AG04449 (cell line): Measurements from ENCODE around the gene HS6ST3.

ENCODE experiments used
- CTCF ChIA-PET: fragments of 350-600 bp; formaldehyde crosslinking; extraction: SDS; loops from one replicate; lab custom pipeline; 2021; ENCODE audit warnings: antibody characterized with exemption; lab: Yijun Ruan, JAX
- POLR2A ChIA-PET: fragments of 400-600, 350-600 bp; formaldehyde crosslinking; extraction: SDS; loops from one replicate; lab custom pipeline; 2020; ENCODE audit warnings: antibody characterized with exemption, inconsistent platforms; lab: Yijun Ruan, JAX
- DNase-seq: peaks from one replicate; pipeline ENCODE4 v3.0.0-alpha.2; 2010; ENCODE audit warnings: low read depth, low spot score
- H3K4me3 ChIP-seq: 2 replicates; pipeline ENCODE4 v1.5.1; 2011; ENCODE audit warnings: low read depth, mild to moderate bottlenecking, control low read depth, low read length
- CTCF ChIP-seq: IDR thresholded peaks from one replicate; pipeline ENCODE4 v1.5.1; 2011; ENCODE audit warnings: mild to moderate bottlenecking, moderate library complexity, low read length, control low read depth, inconsistent platforms; ENCODE audit not compliant: insufficient read depth; ENCODE audit errors: missing control alignments

HS6ST3 gene

DNA sequence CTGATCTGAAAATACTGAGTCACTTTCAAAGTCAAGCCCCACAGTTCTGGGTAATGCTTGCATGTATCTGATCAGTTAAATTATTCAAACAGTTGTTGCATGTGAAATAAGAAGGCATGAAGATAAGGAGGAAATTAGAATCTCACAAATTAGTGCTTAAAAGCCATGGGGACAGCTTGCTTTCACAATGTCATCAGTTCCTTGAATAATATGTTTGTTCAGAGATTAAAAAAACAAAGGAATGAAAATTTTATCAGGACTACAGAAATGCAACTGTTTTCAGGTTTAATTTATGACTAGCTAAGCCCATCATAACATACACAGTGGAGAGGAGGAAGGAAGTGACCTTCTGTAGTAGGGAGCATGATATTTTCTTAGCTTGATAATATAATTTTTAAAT is 754.3 kb downstream of the HS6ST3 start:
- no peak for DNase-seq
- ChIA-PET POLR2A (no interaction called here), CTCF (no interaction called here)
- H3K4me3 ChIP-seq, result no peak overlapping the region
- no peak for TF ChIP-seq CTCF

DNA sequence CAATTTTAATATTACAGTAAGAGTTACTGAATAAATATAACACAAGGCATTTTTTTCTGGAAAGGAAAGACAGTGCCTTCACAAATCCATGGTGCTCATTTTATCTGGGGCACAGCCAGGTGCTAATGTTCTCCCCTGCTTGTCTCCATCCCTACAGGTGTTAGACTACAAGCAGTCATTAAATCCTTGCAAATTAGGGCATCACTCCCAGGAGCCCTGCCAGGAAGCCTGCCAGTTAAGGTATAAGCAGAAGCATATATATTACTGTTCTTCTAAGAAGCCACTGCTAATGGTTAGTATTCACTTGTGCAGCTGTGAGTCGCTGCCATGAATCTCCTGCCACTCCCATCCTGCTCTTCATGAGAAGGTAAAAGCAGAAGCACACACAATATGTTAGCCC is 754.7 kb downstream of the HS6ST3 start:
- no peak for DNase-seq
- POLR2A ChIA-PET, result no interaction called here

GRCh38 chr13:96848286-96848685 is 758.4 kb downstream of the HS6ST3 start:
- POLR2A ChIA-PET, result no interaction called here
- CTCF ChIA-PET, result no interaction called here
- H3K4me3 ChIP-seq, result no peak overlapping the region
- DNase-seq, result no peak
- TF ChIP-seq CTCF, result no peak

More for the DNA sequence above, 754.7 kb downstream of the HS6ST3 start:
- no peak for TF ChIP-seq CTCF
- CTCF ChIA-PET, result no interaction called here
- no peak overlapping the region for H3K4me3 ChIP-seq

GRCh38 chr13:96849091-96849490 is 759.2 kb downstream of the HS6ST3 start:
- ChIA-PET CTCF (no interaction called here), POLR2A (no interaction called here)
- no peak for TF ChIP-seq CTCF
- no peak for DNase-seq
- no peak overlapping the region for H3K4me3 ChIP-seq

- ChIA-PET POLR2A (no interaction called here), CTCF (no interaction called here)
- no peak for DNase-seq
- no peak overlapping the region for H3K4me3 ChIP-seq
- TF ChIP-seq CTCF, result no peak
Observed at GRCh38 chr13:96850538-96851145, 760.7 kb downstream of the HS6ST3 start.

DNA sequence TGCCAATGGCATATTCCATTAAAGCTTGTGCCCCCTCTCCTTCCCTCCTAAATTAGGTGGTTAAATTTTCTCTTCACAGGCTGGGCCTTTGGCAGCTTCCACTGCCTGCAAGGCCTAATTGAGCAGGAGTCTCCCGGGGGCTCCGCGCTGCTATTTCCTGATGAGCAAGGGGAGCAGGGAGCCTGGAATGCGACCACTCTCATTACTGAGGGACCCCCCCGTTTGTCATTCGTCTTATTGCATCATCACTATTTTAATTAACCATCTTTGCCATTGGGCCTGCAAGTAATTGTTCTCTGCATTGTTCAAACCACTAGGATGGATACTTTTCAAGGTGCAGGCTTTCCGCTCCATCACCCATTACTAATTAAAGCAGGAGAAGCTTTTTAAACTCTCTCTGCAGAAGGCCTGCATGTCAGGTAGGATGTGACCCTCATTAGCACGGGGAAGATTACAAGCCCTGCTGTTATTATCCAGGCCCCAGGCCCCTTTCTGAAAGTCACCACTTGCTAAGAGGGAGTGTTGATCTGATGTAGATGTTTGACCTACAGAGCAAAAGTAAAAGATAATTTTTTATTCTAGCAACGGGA is 762.0 kb downstream of the HS6ST3 start:
- POLR2A ChIA-PET, result no interaction called here
- DNase-seq, result no peak
- no peak for TF ChIP-seq CTCF
- no peak overlapping the region for H3K4me3 ChIP-seq
- CTCF ChIA-PET, result no interaction called here
